Measurements from ENCODE around the gene SLC38A10.

The SLC38A10 gene

GRCh38 chr17:81219476-81220180 is 75.5 kb downstream of the SLC38A10 start:
- H3K36me3 ChIP-seq (ENCODE audit: control insufficient read depth, insufficient read depth, low read length) = peaks cover 20% of the 10 kb centered on the region
- no peak overlapping the region for H3K4me3 ChIP-seq (ENCODE audit: low read depth, low read length)
- no peaks in the 10 kb centered on the region; the same call in 1 of the 2 replicates for H3K27me3 ChIP-seq (ENCODE audit: control insufficient read depth, insufficient read depth, low read length)
- H3K4me1 ChIP-seq (ENCODE audit: control insufficient read depth, insufficient read depth, low read length) = peaks cover 16% of the 10 kb centered on the region
- no peaks in the 10 kb centered on the region for H3K9me3 ChIP-seq (ENCODE audit: control insufficient read depth, insufficient read depth, low read length)
- no peak overlapping the region for H3K27ac ChIP-seq (ENCODE audit: low read depth, low read length)
- no peak overlapping the region for H3K9ac ChIP-seq (ENCODE audit: low read depth, low read length)

DNA sequence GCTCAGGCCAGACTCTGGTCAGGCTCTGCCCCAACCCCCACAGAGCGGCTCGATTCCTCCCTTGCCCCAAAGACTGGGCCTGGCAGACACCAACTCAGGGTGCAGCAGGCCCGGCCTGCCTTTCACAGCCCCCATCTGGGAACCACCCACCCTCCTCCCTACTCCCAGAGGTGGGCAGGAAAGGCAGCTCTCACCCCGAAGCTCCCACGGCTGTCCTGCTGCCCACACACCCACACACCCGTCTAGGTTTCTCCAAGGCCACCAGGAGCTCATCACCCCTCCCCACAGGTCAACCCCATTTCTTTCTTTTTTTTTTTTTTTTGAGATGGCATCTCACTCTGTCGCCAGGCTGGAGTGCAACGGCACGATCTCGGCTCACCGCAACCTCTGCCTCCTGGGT is 76.1 kb downstream of the SLC38A10 start:
- H3K4me1 ChIP-seq (ENCODE audit: control insufficient read depth, insufficient read depth, low read length) = peaks cover 16% of the 10 kb centered on the region

DNA sequence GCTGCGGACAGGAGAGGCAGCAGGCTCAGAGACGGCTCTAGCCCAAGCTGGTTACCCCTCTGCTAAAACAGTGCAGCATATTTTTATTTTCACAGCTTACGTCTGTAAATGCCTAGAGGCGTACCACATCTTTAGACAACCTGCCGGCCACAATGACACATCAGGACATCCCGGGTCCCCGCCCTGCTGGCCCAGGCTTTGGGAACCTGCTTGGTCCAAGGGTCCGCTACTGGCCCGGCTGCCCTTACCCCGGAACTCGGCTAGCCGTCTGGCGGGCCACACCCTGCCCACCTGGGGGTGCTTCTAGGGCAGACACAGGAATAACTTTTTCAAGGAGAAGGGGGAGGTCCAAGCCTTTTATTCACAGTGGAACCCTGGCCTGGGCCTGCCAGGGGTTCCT is 76.6 kb downstream of the SLC38A10 start:
- H3K27me3 ChIP-seq (ENCODE audit: control insufficient read depth, insufficient read depth, low read length) = no peaks in the 10 kb centered on the region
- H3K4me3 ChIP-seq (ENCODE audit: low read depth, low read length) = no peak overlapping the region
- H3K9ac ChIP-seq (ENCODE audit: low read depth, low read length) = no peak overlapping the region
- no peaks in the 10 kb centered on the region for H3K9me3 ChIP-seq (ENCODE audit: control insufficient read depth, insufficient read depth, low read length)
- peaks cover 11% of the 10 kb centered on the region for H3K4me1 ChIP-seq (ENCODE audit: control insufficient read depth, insufficient read depth, low read length)
- H3K27ac ChIP-seq (ENCODE audit: low read depth, low read length) = no peak overlapping the region
- H3K36me3 ChIP-seq (ENCODE audit: control insufficient read depth, insufficient read depth, low read length) = peaks cover 20% of the 10 kb centered on the region

More for the DNA sequence above, 76.1 kb downstream of the SLC38A10 start:
- H3K27me3 ChIP-seq (ENCODE audit: control insufficient read depth, insufficient read depth, low read length) = no peaks in the 10 kb centered on the region; the same call in 1 of the 2 replicates
- H3K36me3 ChIP-seq (ENCODE audit: control insufficient read depth, insufficient read depth, low read length) = peaks cover 20% of the 10 kb centered on the region
- no peak overlapping the region for H3K27ac ChIP-seq (ENCODE audit: low read depth, low read length)
- no peak overlapping the region for H3K9ac ChIP-seq (ENCODE audit: low read depth, low read length)
- H3K4me3 ChIP-seq (ENCODE audit: low read depth, low read length) = no peak overlapping the region
- no peaks in the 10 kb centered on the region for H3K9me3 ChIP-seq (ENCODE audit: control insufficient read depth, insufficient read depth, low read length)

GRCh38 chr17:81217491-81217890 is 77.6 kb downstream of the SLC38A10 start:
- peaks cover 11% of the 10 kb centered on the region for H3K4me1 ChIP-seq (ENCODE audit: control insufficient read depth, insufficient read depth, low read length)
- H3K27ac ChIP-seq (ENCODE audit: low read depth, low read length) = no peak overlapping the region
- no peaks in the 10 kb centered on the region for H3K27me3 ChIP-seq (ENCODE audit: control insufficient read depth, insufficient read depth, low read length)
- H3K9ac ChIP-seq (ENCODE audit: low read depth, low read length) = no peak overlapping the region
- no peak overlapping the region for H3K4me3 ChIP-seq (ENCODE audit: low read depth, low read length)
- H3K9me3 ChIP-seq (ENCODE audit: control insufficient read depth, insufficient read depth, low read length) = no peaks in the 10 kb centered on the region
- H3K36me3 ChIP-seq (ENCODE audit: control insufficient read depth, insufficient read depth, low read length) = peaks cover 20% of the 10 kb centered on the region

DNA sequence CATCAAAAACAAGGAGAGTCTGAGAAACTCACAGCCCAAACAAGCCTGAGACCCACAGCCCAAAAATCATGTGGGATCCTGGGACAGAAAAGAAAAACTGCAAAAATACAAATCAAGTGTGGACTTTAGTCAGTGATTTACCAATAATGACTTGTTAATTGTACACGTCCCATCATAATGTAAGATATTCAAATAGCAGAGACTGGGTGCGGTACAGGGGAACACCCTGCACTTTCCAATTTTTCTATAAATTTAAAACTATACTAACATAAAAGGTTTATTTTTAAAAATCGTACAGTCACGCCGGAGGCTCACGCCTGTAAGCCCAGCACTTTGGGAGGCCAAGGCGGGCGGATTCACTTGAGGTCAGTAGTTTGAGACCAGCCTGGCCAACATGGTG is 81.1 kb downstream of the SLC38A10 start:
- Histone ChIP-seq H3K4me1 (ENCODE audit: control insufficient read depth, insufficient read depth, low read length) (no peaks in the 10 kb centered on the region), H3K36me3 (ENCODE audit: control insufficient read depth, insufficient read depth, low read length) (peaks cover 13% of the 10 kb centered on the region; the same call in 1 of the 2 replicates), H3K27ac (ENCODE audit: low read depth, low read length) (no peak overlapping the region), H3K27me3 (ENCODE audit: control insufficient read depth, insufficient read depth, low read length) (no peaks in the 10 kb centered on the region), H3K9ac (ENCODE audit: low read depth, low read length) (no peak overlapping the region), H3K9me3 (ENCODE audit: control insufficient read depth, insufficient read depth, low read length) (no peaks in the 10 kb centered on the region), H3K4me3 (ENCODE audit: low read depth, low read length) (no peak overlapping the region)

DNA sequence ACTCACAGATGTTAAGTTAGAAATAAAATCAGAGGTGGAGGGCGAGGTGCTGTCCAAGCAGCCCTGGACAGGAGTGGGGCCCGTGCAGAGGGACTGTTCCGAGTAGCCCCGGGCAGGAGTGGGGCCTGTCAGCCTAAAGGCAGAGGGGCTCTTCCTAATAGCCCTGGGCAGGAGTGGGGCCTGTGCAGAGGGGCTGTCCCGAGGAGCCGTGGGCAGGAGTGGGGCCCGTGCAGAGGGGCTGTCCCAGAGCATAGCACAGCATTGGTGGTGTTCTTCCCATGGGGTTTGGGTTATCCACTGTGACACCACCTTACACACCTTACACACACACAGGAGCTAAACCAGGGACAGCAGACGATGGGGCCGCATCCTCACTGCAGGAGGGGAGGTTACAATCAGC is 82.7 kb downstream of the SLC38A10 start:
- no peaks in the 10 kb centered on the region for H3K4me1 ChIP-seq (ENCODE audit: control insufficient read depth, insufficient read depth, low read length)
- H3K9ac ChIP-seq (ENCODE audit: low read depth, low read length) = no peak overlapping the region
- no peaks in the 10 kb centered on the region for H3K27me3 ChIP-seq (ENCODE audit: control insufficient read depth, insufficient read depth, low read length)
- peaks cover 15% of the 10 kb centered on the region; the same call in 1 of the 2 replicates for H3K36me3 ChIP-seq (ENCODE audit: control insufficient read depth, insufficient read depth, low read length)
- no peaks in the 10 kb centered on the region for H3K9me3 ChIP-seq (ENCODE audit: control insufficient read depth, insufficient read depth, low read length)
- H3K4me3 ChIP-seq (ENCODE audit: low read depth, low read length) = no peak overlapping the region
- H3K27ac ChIP-seq (ENCODE audit: low read depth, low read length) = no peak overlapping the region

DNA sequence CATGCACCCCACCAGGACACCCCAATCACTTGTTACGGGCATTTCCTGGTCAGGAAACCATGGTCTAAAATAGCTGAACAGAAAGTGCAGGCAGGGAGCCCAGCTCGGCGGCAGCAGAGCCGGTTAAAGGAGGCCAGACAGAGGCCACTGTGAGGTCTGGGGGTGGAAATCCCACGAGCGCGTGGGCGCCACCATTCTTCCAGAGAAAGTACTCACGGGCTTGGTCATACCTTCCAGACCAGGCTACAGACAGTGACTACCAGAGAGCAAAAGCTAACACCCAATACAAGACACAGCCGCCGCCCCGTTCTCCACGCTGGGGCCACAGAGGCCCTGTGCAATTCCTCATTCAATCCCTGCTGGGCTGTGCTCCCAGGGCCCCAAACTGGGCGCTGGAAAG is 84.2 kb downstream of the SLC38A10 start:
- no peaks in the 10 kb centered on the region for H3K9me3 ChIP-seq (ENCODE audit: control insufficient read depth, insufficient read depth, low read length)
- no peaks in the 10 kb centered on the region for H3K4me1 ChIP-seq (ENCODE audit: control insufficient read depth, insufficient read depth, low read length)
- no peak overlapping the region for H3K4me3 ChIP-seq (ENCODE audit: low read depth, low read length)
- no peak overlapping the region for H3K9ac ChIP-seq (ENCODE audit: low read depth, low read length)
- H3K36me3 ChIP-seq (ENCODE audit: control insufficient read depth, insufficient read depth, low read length) = peaks cover 14% of the 10 kb centered on the region
- H3K27me3 ChIP-seq (ENCODE audit: control insufficient read depth, insufficient read depth, low read length) = no peaks in the 10 kb centered on the region
- H3K27ac ChIP-seq (ENCODE audit: low read depth, low read length) = no peak overlapping the region

DNA sequence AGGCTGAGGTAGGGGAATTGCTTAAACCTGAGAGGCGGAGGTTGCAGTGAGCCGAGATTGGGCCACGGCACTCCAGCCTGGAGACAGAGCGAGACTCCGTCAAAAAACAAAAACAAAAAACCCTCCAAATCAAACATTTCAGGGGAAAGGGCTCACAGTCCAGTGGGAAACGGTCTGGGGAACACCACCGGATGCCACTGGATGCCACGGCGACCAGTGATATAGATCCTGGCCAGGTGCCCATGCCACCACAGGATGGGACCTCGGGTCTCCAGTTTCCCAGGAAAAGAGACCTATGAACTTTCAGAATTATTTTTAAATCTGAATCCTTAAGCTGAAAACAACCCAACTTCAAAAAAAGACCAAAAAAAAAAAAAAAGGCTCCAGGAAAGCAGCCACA is 84.6 kb downstream of the SLC38A10 start:
- H3K36me3 ChIP-seq (ENCODE audit: control insufficient read depth, insufficient read depth, low read length) = peaks cover 16% of the 10 kb centered on the region
- no peaks in the 10 kb centered on the region for H3K4me1 ChIP-seq (ENCODE audit: control insufficient read depth, insufficient read depth, low read length)
- H3K4me3 ChIP-seq (ENCODE audit: low read depth, low read length) = no peak overlapping the region
- H3K9ac ChIP-seq (ENCODE audit: low read depth, low read length) = no peak overlapping the region
- H3K9me3 ChIP-seq (ENCODE audit: control insufficient read depth, insufficient read depth, low read length) = no peaks in the 10 kb centered on the region
- H3K27ac ChIP-seq (ENCODE audit: low read depth, low read length) = no peak overlapping the region
- H3K27me3 ChIP-seq (ENCODE audit: control insufficient read depth, insufficient read depth, low read length) = no peaks in the 10 kb centered on the region

- no peak overlapping the region for H3K9ac ChIP-seq (ENCODE audit: low read depth, low read length)
- no peaks in the 10 kb centered on the region for H3K27me3 ChIP-seq (ENCODE audit: control insufficient read depth, insufficient read depth, low read length)
- no peak overlapping the region for H3K4me3 ChIP-seq (ENCODE audit: low read depth, low read length)
- no peaks in the 10 kb centered on the region for H3K4me1 ChIP-seq (ENCODE audit: control insufficient read depth, insufficient read depth, low read length)
- no peak overlapping the region for H3K27ac ChIP-seq (ENCODE audit: low read depth, low read length)
- H3K9me3 ChIP-seq (ENCODE audit: control insufficient read depth, insufficient read depth, low read length) = no peaks in the 10 kb centered on the region
- peaks cover 21% of the 10 kb centered on the region for H3K36me3 ChIP-seq (ENCODE audit: control insufficient read depth, insufficient read depth, low read length)
Observed at GRCh38 chr17:81209141-81209540, 86.0 kb downstream of the SLC38A10 start.

GRCh38 chr17:81208651-81209050 is 86.5 kb downstream of the SLC38A10 start:
- Histone ChIP-seq H3K4me1 (ENCODE audit: control insufficient read depth, insufficient read depth, low read length) (no peaks in the 10 kb centered on the region), H3K9ac (ENCODE audit: low read depth, low read length) (no peak overlapping the region), H3K9me3 (ENCODE audit: control insufficient read depth, insufficient read depth, low read length) (no peaks in the 10 kb centered on the region), H3K36me3 (ENCODE audit: control insufficient read depth, insufficient read depth, low read length) (peaks cover 26% of the 10 kb centered on the region), H3K27ac (ENCODE audit: low read depth, low read length) (no peak overlapping the region), H3K4me3 (ENCODE audit: low read depth, low read length) (no peak overlapping the region), H3K27me3 (ENCODE audit: control insufficient read depth, insufficient read depth, low read length) (no peaks in the 10 kb centered on the region)

DNA sequence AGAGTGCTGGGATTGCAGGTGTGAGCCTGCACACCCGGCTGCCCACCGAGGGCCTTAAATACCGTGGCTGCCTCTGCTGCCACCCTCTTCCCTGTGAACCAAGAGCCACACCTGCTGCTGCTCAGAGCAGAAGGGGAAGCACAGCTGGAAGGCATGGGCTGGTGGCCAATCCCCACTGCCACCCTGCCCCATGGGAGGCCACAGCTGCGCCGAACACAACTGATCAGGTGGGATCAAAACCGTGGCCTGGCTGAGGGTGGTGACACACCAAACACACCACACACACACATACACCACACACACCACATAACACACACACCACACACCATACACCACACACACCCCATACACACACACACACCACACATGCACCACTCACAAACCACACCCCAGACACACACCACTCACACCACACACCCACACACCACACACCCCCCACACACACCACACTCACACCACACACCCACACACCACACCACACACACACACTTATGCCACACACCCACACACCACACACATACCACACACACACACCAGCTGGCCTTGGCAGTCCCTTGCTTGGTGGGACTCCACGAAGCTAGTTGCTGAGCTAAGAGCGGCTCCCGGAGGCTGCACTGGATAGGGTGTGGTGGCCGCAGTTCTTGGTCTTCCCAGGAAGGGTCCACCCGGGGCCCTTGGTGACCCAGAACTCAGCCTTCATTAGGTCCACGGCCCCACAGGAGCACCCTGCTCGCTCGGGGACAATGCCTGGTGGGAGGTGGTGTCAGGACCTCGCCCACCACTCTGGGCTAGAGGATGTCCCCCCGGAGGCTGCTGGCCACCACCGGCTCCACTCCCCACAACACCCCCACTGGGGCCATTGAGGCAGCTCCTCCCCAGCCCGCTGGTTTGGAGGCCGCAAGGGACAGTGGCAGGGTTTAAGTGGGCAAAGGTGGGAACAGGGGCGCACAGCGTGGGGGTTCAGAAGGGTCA is 87.2 kb downstream of the SLC38A10 start:
- H3K9ac ChIP-seq (ENCODE audit: low read depth, low read length) = no peak overlapping the region
- no peak overlapping the region for H3K4me3 ChIP-seq (ENCODE audit: low read depth, low read length)
- H3K9me3 ChIP-seq (ENCODE audit: control insufficient read depth, insufficient read depth, low read length) = no peaks in the 10 kb centered on the region
- H3K36me3 ChIP-seq (ENCODE audit: control insufficient read depth, insufficient read depth, low read length) = peaks cover 34% of the 10 kb centered on the region
- H3K27ac ChIP-seq (ENCODE audit: low read depth, low read length) = no peak overlapping the region
- H3K27me3 ChIP-seq (ENCODE audit: control insufficient read depth, insufficient read depth, low read length) = no peaks in the 10 kb centered on the region
- H3K4me1 ChIP-seq (ENCODE audit: control insufficient read depth, insufficient read depth, low read length) = no peaks in the 10 kb centered on the region

Measured in HUES48 (cell line).